ENCODE data around the gene CPAMD8.

The CPAMD8 gene

DNA sequence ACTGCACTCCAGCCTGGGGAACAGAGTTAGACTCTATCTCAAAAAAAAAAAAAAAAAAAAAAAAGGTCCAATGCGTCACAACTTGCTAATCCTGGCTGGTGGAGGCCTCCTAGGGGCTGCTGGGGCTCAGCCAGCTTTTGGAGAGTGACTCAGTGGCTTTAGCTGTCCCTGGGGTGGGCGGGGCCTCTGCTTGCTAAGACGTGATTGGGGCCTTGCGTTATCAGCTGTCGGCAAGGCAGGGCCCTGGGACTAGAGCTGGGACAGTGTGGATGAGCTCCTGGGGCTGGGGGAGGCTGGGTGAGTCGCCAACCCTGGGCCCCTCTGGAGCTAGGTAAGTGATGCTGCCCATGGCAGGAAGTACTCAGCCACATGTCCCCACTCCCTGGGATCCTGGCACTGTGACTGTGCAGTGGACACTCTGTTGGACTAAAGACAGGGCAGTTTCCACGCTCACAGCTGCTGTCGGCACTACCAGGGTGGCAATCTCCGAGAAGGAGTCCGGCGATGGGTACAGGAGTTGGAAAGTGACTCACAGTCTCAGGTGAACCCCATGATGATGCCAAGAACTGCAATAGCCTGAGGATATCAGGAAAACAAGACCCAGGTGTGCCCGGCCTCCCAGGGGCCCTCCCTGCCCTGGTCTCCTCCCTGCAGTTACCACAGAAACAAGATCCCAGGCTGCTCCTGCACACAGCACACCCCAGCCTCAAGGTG, 105.6 kb downstream of the CPAMD8 start:
- DNase-seq (ENCODE audit: low spot score) = peak; percentile 68

DNA sequence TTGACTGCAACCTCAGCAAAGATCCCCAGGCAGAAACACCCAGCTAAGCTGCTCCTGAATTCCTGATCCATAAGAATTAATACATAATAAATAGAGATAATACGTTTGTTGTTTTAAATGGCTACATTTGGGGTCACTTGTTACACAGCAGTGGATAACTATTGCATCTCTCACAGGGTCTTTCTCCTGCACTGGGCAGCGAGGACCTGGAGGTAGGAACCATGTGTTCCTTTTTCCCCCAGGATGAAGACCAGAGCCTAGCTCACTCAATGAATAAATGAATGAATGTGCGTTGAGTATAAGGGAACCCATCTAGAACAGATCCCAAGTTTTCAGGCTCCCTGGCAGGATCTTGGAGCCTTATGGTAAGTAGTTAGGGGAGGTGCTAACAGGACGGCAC, 107.1 kb downstream of the CPAMD8 start:
- DNase-seq (ENCODE audit: low spot score) = no peak

DNA sequence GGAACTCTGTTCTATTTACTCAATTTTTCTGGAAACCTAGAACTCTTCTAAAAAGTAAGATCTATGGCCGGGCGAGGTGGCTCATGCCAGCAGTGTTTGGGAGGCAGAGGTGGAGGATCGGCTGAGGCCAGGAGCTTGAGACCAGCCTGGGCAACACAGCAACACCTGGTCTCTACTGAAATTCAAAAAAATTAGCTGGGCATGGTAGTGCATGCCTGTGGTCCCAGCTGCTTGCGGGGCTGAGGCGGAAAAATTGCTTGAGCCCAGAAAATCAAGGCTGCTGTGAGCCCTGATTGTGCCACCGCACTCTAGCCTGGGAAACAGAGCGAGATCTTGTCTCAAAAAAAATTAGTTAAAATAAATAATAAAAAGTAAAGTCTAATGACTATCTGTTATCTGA, 109.2 kb downstream of the CPAMD8 start:
- DNase-seq (ENCODE audit: low spot score) = no peak

DNA sequence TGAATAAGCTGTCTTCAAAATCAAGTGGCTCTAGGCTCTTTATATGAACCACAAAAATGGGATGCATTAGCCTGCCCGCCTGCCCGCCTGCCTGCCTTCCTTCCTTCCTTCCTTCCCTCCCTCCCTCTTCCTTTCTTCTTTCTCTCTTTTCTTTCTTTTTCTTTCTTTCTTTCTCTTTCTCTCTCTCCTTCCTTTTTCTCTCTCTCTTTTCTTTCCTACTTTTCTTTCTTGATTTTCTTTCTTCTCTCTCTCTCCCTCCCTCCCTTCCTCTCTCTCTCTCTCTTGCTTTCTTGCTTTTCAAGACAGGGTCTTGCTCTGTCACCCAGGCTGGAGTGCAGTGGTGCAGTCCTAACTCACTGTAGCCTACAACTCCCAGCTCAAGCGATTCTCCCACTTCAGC, 110.9 kb downstream of the CPAMD8 start:
- DNase-seq (ENCODE audit: low spot score) = no peak

DNA sequence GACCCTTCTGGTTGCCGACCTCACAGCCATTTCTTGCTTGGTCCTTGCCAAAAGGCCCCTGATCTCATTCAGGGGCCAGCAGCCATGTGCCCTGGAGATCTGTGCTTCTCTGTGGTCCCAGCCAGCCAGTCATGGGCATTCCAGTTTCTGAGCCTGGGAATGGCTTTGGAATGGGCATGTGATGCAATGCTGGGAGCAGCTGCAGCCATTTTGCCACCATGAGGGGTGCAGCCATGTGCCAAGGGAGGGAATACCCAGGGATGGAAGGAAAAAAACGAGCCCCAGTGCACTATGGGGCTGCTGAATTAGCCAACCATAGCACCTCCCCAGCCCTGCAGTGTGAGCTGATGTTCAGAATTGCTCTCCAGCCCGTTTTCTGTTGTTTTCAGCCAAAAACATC, 111.5 kb downstream of the CPAMD8 start:
- DNase-seq (ENCODE audit: low spot score) = no peak

DNA sequence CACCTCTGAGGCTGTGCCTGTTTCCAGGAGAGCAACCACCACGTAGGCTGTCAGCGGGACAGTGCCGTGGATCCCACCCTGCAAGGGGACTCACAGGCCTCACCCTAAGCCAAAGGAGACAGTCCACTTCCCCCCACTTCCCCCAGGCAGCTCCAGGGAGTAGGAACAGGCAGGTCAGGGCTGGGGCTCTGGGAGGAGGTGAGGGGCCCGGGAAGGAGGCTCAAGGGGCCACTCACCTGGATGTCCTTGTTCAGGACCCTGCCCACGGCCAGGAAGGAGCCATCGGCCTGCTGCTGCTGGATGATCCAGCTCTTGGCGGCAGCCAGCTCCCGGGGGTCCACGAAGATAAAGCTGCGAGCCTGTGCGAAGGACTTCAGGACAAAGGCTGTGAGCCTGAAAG, 112.2 kb downstream of the CPAMD8 start:
- DNase-seq (ENCODE audit: low spot score) = no peak

DNA sequence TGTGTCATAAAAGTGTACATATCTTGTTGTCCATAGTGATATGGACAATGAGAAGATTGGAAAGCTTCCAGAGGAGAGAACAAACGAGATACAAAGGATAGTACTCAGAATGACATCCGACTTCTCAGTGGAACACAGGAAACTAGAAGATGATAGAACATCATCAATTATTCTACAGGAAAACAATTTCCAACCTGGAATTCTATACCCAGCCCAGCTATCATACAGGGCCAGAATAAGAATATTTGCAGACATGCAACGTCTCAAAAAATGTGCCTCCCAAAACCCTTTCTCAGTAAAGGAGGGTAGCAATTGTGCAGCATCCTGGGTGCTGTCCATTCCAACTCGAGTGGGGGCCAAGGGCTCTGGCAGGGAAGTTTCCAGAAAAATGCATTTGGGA, 113.8 kb downstream of the CPAMD8 start:
- no peak for DNase-seq (ENCODE audit: low spot score)

DNA sequence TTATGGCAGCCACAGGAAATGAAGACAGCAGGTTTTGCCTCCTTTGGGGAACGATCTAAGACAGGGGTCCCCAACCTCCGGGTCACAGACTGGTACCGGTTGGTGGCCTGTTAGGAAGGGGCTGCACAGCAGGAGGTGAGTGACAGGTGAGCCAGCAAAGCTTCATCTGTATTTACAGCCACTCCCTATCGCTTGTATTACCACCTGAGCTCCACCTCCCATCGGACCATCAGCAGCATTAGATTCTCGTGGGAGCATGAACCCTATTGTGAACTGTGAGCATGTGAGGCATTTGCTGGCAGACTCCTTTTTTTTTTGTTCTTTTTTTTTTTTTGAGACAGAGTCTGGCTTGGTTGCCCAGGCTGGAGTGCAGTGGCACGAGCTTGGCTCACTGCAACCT, 115.6 kb downstream of the CPAMD8 start:
- no peak for DNase-seq (ENCODE audit: low spot score)

DNA sequence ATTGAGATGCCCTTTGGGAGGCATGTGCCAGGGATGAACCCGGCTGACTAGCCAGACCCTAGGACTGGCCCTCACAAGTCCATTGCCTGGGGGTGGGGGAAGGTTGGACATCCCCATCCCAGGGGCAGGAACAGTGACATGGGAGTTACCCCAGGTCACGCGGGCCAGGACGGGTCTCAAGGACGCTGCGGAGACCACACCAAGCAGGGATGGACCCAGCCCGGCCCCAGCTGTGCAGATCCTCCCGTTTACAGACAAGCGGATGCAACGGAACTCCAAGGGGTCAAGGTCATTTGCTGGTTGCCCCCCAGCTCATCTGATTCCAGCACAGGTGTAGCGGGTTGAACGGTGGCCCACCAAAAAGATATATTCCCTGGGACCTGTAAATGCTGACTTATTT, 117.9 kb downstream of the CPAMD8 start:
- no peak for DNase-seq (ENCODE audit: low spot score)

DNA sequence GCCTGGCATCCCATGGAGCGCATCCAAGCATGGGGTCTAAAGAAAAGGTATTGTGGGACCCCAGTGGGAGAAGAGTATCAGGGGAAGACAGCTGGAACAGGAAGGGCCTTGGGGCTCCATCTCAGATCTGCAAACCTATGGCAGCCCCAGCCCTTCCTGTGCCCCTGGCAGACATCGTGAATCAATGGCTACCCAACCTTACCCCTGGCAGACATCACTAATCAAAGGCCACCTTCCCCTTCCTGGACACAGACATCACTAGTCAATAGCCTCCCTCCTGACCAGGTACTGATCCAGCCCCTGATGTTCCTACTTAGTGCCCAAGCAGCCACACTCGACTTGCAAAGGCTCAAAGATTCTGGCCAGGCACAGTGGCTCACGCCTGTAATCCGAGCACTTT, 122.0 kb downstream of the CPAMD8 start:
- DNase-seq (ENCODE audit: low spot score) = no peak

DNA sequence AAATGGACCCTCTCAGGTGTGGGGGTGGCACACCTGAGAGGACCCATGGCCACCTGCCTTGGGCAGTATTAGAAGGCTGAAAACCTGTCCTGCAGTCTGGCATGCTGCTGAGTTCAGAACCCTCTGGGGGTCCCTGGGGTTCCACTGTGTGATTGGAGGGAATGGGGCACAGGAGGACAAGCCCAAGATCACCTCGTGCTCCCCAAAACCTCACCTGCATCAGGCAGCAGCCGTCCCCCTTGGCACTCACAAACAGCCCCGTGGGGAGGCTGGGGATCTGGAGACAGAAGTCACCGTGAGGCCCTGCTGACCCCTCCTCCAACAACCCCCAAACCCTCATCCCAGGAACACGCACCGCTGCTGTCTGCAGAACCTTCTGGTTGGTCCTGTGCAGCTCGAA, 123.3 kb downstream of the CPAMD8 start:
- no peak for DNase-seq (ENCODE audit: low spot score)

DNA sequence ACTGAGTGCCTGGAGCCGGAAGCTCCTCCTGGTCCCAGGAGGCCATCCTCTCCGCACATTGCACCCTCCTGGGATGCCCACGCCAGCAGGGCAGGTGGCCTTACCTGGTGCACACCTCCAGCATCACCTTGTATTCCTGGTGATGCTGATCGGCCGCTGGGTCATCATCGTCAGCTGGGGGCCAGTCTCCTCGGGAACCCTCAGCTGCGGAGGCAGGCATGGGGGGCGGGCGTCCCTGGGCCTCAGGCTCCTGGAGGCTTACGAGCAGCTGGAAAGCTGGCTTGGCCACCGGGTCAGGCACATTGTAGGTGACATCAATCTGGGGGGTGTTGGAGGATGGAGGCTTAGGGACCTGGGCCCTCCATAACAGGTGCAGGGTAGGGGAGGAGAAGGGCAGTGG, 124.1 kb downstream of the CPAMD8 start:
- DNase-seq (ENCODE audit: low spot score) = no peak

DNA sequence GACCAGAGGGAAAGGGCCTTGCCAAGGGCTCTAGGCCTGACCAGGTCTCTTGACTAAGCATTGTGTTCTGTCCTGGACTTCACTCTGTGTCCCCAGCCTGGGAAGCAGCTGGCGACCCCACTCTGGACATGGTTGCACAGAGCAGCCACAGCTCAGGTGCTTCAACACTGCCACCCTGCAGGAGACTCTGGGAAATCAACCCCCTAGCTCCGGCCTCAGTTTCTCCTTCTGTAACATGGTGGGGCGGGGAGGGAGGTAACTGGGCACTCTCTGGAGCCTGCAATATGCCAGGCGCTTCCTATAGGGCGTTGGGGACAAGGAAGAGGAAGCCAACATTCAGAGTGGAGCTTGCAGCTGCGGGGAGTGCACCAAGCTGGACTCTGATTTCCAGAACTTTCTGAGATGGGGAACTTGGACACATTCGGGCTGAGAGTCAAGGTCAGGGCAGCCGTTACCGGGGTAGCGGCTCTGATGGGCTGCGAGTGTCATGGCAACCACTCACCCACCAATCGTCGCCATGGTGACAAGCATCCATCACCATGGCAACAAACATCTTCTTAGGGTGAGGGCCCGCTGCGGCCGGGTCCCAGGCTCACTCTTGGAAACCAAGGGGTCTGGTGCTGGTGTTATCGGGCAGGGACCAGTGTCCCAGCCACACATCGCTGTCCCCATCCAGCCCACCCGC, 125.0 kb downstream of the CPAMD8 start:
- no peak for DNase-seq (ENCODE audit: low spot score)

DNA sequence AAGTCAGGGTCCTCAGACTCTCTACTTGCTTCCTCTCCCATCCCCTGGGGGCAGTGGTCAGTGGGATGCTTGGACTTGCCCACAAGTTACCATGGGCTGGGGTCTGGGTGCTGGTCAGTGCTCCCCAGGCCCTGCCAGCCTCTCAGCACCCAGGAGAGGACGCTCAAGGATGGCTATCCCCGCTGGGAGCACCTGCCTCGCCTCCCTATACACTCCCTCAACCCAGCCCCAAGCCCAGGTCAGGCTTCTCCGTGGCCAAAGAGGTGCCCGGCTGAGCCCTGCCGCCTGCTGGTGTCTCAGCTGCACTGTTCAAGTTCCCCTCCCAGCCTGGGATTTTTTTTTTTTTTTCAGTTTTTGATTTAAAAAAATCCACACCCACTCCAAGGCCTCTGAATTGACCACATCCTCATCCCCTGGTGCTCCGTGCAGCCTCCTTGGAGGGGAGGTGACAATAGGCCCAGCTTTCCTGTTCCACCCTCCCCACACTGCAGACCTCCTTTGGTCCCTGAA, 127.0 kb downstream of the CPAMD8 start:
- DNase-seq (ENCODE audit: low spot score) = peak; percentile 51

DNA sequence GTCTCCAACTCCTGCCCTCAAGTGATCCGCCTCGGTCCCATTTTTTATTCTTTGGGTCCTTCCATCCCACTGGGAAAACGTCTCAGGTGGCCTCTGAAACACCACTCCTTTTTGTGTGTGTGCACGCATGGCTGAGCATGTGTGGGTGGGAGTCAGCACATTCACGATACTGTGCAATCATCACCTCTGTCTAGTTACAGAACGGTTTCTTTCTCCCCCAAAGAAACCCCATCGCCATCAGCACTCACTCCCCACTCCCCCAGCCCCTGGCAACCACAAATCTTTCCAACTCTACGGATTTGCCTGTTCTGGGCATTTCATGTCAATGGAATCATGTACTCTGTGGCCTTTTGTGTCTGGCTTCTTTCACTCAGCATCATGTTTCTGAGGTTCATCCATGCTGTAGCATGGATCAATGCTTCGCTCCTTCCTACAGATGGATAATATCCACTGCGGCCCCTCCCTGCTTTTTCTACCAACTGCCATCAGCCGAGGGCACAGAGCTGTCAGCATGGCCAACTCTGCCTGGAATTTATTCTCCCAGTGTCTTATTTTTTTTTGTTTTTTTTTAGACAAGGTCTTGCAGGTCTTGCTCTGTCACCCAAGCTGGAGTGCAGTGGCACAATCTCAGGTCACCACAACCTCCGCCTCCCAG, 128.1 kb downstream of the CPAMD8 start:
- no peak for DNase-seq (ENCODE audit: low spot score)

DNA sequence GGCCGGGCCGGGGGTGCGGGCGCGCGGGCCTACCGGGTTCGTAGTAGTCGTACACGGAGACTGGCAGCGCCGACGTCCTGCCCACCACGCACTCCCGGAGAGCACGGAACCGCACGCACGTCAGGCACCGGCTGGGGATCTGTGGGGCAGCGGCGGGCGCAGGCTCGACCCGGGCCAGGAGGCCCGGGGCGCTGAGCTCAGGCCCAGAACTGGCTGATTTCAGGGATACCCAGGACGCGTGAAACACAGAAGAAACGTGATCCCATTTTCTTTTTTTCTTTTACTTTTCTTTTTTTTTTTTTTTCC, 128.8 kb downstream of the CPAMD8 start:
- DNase-seq (ENCODE audit: low spot score) = no peak

DNA sequence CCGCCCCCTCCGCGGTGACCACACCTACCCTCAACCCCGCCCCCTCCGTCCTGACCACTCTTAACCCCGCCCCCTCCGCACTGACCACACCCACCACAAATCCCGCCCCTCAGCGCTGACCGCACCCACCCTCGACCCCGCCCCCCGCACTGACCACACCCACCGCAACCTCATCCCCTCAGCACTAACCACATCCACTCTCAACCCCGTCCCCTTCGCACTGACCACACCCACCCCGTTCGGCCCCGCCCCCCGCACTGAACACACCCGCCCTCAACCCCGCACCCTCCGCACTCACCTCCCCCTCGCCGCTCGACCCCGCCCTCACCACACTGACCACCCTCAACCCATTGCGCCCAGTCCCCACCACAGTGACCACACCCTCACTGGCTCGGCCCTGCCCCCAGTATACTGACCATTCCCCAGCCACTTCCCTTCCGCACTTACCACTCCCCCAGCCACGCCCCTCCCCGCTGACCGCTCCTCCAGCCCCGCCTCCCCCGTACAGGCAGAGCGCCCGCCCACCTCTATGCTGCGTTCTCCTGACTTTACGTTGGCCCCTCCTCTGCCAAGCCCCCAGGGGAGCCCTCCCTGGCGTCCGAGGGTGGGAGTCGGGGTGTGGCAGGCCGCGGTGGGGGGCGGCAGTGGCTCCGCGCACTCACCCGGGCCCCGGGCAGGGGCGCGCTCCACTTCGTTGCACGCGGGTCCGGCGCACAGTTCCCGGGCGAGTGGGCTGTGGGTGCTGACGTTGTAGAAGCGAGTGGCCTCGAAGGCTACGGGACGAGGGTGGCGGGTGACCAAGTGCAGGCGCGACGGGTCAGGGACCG, 129.4 kb downstream of the CPAMD8 start:
- peak; percentile 100 for DNase-seq (ENCODE audit: low spot score)

DNA sequence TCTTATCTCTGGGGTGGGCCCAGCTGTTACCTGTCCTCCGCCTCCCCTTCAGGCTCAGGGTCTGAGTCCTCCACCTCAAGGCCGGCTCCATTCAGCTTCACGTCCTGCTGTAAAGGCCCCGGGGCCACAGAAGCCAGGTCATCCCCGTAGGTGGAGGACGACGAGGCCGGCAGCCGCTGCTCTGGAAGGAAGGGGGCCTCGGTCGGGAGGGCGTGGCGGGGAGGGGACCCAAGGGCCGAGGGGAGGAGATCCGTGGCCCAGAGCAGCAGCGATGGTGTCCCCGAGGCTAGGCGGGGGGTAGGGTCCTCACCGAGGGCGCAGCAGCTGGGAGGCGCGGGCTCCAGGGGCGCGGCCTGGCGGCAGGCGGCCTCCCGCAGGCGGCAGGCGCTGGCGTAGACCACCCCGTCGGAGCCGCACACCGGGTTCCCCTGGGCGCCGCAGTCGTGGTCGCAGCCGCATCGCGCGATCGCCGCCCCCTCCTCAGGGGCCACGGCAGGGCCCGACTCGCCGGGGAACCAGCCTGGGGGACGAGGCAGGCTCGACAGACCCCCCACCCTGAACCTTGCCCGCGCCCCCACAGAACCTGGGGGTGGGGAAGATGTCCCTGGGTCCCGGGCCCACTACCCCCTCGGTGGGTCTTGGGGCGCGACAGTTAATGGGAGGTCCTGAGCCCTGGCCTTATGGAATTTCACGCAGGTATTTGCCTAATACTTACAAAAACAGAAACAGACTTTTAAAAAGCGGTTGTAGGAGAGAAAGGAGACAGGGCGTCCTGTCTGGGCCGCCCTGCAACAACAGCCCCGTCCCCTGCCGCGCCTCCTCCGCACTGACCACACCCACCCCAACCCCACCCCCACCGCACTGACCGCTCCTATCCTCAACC, 130.2 kb downstream of the CPAMD8 start:
- no peak for DNase-seq (ENCODE audit: low spot score)

DNA sequence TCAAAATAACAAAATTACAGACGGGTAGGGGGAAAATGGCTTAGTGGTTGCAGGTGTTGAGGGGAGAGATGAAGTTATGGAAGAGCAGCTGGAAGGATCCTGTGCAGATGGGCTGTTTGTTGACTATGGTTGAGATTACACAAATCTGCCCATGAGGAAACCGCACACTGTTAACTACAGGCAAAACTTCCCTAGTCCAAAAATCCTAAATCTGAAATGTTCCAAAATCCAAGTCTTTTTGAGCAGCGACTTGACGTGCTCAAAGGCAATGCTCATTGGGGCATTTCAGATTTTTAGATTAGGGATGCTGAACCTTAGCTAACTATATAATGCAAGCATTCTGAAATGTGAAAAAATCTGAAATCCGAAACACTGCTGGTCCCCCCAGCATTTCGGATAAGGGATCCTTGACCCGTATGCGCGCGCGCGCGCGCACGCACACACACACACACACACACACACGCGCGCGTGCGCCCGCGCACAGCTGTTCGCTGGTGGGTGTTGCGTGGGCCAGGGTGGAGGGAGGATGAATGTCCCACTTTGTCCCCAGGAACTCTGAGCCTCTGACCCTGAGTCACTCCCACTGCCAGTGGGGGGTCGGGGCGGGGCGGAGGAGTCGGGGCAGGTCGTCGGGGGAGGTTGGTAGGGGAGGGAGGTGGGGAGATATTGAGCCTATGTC, 131.0 kb downstream of the CPAMD8 start:
- no peak for DNase-seq (ENCODE audit: low spot score)

DNA sequence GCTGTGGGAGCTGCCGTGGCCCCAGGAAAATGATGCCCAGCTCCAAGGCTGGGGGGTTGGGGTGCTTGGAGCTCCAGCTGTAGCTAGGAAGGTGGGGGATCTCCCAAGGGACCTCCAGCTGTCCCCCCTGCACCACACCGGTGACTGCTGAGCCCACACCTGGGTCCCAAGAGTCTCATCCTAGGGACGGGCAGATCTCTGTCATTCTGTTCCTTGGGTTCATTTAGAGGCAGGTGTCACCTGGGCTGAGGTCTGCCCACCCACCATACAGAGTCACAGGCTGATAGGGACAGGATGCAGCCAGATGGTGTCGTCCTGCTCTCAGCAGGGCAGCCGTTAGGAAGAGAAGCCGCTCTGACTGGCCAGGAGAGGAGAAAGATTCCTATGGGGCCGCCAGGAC, 132.5 kb downstream of the CPAMD8 start:
- DNase-seq (ENCODE audit: low spot score) = no peak

DNA sequence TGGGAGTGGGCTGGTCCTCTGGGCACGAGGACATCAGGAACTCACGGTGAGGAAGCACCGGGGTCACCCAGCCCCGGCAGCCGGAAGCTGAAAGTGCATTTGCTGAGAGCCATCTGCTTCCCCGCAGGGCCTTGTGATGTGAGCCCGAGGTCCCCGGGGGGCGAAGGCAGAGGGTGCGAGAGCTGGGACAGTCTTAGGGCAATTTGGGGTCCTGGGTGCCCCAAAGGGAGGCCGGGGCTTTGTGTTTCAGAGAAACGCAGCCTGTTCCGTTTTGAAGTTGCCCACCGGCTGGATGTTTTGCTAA, 133.0 kb downstream of the CPAMD8 start:
- DNase-seq (ENCODE audit: low spot score) = no peak
